ENCODE results near the gene SGMS2.

SGMS2 gene

GRCh38 chr4:107838861-107839565, 14.3 kb downstream of the SGMS2 start:
- no peak for DNase-seq
- TF ChIP-seq GATA1 (IDR thresholded peaks at IDR 0.05; ENCODE audit: low read depth, low read length) (no peak), POLR2A (IDR thresholded peaks at IDR 0.05; ENCODE audit: low read length) (no peak)

DNA sequence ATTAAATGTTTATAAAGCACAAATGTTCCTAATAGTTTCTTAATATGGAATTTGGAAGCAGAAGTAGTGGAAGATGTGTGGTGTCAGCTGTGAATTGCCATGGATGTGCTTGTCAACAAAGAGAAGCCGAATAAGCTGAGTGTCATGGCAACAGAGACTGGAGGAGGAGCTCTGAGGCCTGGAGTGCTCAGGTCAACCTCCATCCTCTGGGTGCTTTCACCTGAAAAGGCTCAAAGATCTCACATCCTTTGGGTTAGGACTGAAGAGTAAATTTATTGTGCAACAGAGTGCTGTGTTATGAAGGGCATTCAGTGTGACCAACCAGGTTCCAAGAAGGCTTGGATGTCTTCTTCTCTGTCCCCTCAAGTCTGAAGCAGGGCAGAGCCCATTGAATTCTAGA, 18.7 kb downstream of the SGMS2 start:
- no peak for TF ChIP-seq GATA1 (IDR thresholded peaks at IDR 0.05; ENCODE audit: low read depth, low read length)
- TF ChIP-seq POLR2A (IDR thresholded peaks at IDR 0.05; ENCODE audit: low read length) = no peak
- no peak for DNase-seq

DNA sequence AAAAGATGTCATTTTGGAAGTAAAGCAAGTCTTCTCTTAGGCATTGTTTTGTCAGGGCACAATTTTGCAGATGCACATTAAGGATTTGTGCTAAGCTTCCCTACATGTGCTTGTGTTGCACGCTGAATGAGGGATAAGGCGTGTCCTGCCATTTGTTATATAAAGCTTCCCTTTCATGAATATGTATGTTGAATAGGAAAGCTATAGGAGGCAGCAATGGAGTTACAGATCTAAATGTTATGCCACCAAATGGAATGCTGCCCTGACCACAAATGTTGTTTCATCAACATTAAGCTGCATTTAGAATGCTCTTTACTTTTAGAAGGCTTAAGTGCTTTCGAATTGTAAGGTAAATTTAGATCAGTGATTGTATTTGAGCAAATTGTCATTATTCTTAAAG, 20.9 kb downstream of the SGMS2 start:
- TF ChIP-seq POLR2A (IDR thresholded peaks at IDR 0.05; ENCODE audit: low read length) = no peak
- no peak for TF ChIP-seq GATA1 (IDR thresholded peaks at IDR 0.05; ENCODE audit: low read depth, low read length)
- DNase-seq = no peak

GRCh38 chr4:107850438-107850837, 25.7 kb downstream of the SGMS2 start:
- no peak for DNase-seq
- TF ChIP-seq GATA1 (IDR thresholded peaks at IDR 0.05; ENCODE audit: low read depth, low read length) (no peak), POLR2A (IDR thresholded peaks at IDR 0.05; ENCODE audit: low read length) (no peak)

GRCh38 chr4:107853444-107854355, 29.0 kb downstream of the SGMS2 start:
- DNase-seq = no peak

GRCh38 chr4:107854356-107855022, 29.8 kb downstream of the SGMS2 start:
- TF ChIP-seq POLR2A (IDR thresholded peaks at IDR 0.05; ENCODE audit: low read length) (no peak), GATA1 (IDR thresholded peaks at IDR 0.05; ENCODE audit: low read depth, low read length) (no peak)

More at GRCh38 chr4:107853444-107854355, 29.0 kb downstream of the SGMS2 start:
- TF ChIP-seq GATA1 (IDR thresholded peaks at IDR 0.05; ENCODE audit: low read depth, low read length) = no peak
- no peak for TF ChIP-seq POLR2A (IDR thresholded peaks at IDR 0.05; ENCODE audit: low read length)

DNA sequence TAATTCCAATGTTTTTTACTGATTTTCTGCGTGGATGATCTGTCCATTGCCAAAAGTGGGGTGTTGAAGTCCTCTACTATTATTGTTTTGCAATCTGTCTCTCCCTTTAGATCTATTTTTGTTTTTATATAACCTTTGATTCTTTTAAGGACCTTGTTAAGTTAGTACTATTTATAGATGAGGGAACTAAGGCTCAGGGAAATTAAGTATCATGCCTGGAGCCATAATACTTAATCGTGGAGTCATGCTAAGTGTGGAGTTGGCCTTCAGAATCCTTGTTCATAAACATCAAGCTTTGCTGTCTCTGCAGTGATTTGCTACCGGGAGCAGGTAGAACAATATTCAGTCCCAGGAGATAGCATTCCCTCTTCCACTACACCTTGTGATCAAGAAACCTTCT, 31.0 kb downstream of the SGMS2 start:
- DNase-seq = no peak
- TF ChIP-seq GATA1 (IDR thresholded peaks at IDR 0.05; ENCODE audit: low read depth, low read length) (no peak), POLR2A (IDR thresholded peaks at IDR 0.05; ENCODE audit: low read length) (no peak)

More at GRCh38 chr4:107854356-107855022, 29.8 kb downstream of the SGMS2 start:
- no peak for DNase-seq

DNA sequence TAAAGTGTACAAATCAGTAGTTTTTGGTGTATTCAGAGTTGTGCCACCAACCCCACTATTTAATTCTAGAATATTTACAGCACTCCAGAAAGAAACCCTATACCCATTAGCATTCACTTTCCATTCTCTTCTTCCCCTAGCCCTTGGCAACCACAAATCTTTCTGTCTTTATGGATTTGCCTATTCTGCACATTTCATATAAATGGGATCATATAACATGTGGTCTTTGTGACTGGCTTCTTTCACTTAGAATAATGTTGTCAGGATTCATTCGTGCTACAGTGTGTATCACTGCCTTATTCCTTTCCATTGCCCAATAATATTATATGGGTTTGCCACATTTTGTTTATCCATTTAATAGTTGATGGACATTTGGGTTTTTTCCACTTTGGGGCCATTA, 32.2 kb downstream of the SGMS2 start:
- TF ChIP-seq GATA1 (IDR thresholded peaks at IDR 0.05; ENCODE audit: low read depth, low read length) (no peak), POLR2A (IDR thresholded peaks at IDR 0.05; ENCODE audit: low read length) (no peak)
- no peak for DNase-seq

- TF ChIP-seq POLR2A (IDR thresholded peaks at IDR 0.05; ENCODE audit: low read length) (no peak), GATA1 (IDR thresholded peaks at IDR 0.05; ENCODE audit: low read depth, low read length) (no peak)
- no peak for DNase-seq
Observed at GRCh38 chr4:107857741-107858140, 33.0 kb downstream of the SGMS2 start.

- no peak for DNase-seq
- TF ChIP-seq GATA1 (IDR thresholded peaks at IDR 0.05; ENCODE audit: low read depth, low read length) (no peak), POLR2A (IDR thresholded peaks at IDR 0.05; ENCODE audit: low read length) (no peak)
Observed at GRCh38 chr4:107858158-107858742, 33.5 kb downstream of the SGMS2 start.

- TF ChIP-seq POLR2A (IDR thresholded peaks at IDR 0.05; ENCODE audit: low read length) (no peak), GATA1 (IDR thresholded peaks at IDR 0.05; ENCODE audit: low read depth, low read length) (no peak)
- DNase-seq = no peak
Observed at GRCh38 chr4:107862658-107863057, 37.9 kb downstream of the SGMS2 start.

GRCh38 chr4:107863416-107863815, 38.7 kb downstream of the SGMS2 start:
- no peak for TF ChIP-seq GATA1 (IDR thresholded peaks at IDR 0.05; ENCODE audit: low read depth, low read length)
- no peak for DNase-seq

DNA sequence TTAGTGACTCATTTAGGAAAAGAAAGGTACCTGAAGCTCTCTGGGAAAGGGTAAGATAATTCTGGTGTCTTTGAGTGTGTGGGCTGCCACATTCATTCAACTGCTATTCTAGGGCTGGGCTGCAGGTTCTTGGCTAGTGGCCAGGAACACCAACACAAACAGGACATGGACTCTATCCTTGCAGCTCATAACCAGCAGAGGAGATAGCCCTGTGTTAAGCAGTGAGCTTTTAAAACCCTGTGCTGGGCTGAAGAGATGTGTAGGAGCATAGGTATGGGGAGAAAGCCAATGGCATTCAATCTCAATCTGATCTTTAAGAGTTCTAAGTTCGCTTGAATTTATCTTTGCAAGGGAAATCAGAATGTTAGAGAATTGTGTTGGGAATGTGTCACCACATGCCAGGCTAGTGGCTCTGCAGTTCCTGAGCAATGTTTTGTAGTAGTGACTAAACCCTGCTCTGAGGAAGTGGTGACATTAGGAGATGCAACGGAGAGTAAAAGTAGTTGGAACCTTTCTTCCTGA, 39.2 kb downstream of the SGMS2 start:
- DNase-seq = no peak
- TF ChIP-seq GATA1 (IDR thresholded peaks at IDR 0.05; ENCODE audit: low read depth, low read length) (no peak), POLR2A (IDR thresholded peaks at IDR 0.05; ENCODE audit: low read length) (no peak)
